ENCODE data around the gene DPH3.

DPH3 gene

DNA sequence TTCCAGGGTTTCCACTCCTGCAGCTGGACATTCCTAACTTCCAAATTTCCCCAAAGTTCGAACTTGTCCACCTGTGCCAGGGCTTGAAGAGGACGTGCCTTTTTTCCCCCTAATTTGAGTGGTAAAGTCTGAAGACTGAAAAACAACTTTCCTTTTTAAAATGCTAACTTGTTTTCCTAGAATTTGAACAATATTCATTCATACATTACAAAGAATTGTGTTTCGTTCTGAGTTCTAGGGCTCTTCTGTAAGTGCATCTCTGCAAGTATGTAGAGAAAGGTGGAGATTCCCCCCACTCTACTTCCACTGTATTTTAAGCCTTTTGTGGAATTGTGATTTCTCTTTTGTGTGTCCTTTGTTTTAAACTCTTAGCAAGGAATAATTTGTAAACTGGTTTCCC is 9.4 kb downstream of the DPH3 start:
- no peak for DNase-seq

DNA sequence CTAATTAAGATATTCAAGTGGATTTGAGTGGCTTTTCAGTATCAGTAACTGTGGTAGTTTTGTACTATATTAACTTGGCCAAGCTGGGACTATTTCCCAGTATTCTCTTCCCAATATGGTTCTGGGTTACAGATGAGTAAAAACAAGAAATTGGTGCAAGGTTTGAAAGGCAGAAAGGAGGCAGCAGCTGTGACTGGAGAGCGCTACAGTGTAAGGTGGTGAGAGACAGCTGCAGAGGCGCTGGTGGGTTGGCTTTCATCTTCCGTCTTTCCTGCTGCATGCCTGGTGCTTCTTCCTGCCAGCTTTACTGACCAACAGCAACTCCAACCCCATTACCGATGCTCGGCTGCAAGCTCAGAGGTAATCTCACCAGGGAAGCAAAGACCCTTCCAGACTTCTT is 9.8 kb downstream of the DPH3 start:
- no peak for DNase-seq

DNA sequence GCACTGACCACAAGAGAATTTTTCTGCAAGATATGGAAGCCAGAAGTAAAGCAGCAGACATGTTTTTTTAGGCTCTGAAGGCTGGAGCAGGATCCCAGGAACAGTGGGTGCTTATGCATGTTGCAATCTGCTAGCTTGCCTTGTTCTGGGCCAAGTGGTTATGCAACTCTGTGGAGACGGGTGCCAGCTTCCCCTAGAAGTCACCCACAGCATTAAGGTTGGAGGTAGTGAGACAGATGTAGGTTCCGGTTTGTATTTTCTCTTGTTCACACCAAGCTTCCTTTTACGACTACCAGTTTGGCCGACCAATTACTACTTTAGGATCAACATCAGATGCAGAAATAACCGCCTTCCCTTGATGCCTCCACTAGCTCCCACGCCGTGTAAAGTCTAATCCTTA is 11.1 kb downstream of the DPH3 start:
- no peak for DNase-seq

DNA sequence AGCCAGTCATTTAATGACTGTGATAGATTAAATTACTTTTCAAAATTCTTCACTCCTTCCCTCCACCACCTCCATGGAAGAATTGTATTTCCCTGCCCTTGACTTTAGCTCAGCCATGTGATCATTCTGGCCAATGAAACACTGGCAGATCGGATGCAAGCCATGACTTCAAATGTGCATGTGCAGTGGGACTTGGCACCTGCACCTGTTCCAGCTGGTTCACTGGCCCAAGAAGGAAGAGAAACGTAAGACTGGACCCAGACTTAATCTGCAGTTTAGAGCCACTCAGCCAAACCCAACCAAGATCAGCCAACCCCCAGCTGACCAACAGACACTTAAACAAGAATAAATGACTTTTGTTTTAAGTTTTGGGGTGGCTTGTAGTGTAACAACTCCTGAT is 11.8 kb downstream of the DPH3 start:
- DNase-seq: no peak

DNA sequence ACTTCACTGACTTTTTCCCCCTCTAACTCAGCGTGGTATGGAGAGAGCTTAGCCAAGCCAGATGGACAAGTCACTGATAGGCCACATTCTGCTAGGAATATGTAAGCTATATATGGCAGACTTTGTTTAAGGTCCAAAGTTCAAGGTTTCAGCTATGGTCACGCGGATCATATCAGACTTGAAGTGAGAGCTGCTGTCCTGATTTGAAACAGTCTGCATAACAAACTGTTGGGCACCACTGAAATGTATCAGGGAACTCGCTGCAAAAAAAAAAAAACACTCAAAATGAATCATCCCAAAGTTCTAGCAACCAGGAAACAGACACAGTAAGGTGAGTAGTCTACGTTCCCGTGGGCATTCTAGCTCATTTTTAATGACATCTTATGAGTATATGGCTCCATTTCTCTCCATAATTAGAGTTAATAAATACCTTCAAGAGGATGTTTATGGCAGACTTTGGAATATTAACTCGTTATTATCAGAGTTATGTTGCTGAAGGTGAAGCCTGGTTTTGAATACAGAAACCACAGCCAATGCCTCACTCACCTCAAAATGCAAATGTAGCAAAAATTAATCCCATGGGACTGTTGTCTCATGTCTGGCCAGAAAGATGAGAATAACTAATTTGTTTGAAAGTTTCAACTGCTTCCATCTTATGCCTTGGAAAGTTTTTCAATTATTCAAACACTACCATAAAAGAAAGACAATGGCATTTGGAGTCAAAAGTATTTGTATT is 12.3 kb downstream of the DPH3 start:
- DNase-seq: no peak

DNA sequence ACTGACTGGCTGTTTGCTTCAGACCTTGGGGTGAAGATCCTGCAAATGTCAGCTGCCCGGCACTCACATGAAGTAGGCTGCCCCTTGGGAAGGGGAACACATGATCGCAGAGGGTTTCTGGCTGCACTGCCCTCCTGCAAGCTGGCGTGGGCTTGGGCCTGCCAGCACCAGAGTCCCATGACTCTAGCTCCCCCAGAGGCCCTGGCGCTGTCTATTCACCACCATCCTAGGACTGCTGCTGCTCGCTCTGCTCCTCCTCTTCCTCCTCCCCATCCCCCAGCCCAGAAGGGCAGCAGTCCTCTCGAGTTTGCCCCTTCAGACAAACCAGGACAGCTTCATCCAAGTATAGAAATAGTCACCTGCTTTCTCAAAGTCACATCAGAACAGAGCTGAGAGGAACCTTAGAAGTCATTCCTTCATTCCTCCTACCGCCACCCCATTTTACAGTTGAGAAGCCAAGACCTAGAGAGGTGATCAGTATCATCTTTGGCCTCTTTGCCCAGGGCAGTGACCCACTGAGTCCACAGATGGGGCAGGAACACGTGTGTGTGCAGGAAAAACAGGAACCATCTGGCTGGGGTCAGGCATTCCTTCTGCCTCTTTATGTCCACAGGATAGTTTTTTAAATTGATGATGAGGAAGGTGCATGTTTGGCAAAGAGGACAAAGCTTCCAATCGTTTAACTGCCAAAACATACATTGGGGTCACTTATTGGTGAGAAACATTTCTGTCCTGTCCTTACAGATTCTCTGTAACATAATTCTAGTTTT is 13.2 kb downstream of the DPH3 start:
- no peak for DNase-seq

DNA sequence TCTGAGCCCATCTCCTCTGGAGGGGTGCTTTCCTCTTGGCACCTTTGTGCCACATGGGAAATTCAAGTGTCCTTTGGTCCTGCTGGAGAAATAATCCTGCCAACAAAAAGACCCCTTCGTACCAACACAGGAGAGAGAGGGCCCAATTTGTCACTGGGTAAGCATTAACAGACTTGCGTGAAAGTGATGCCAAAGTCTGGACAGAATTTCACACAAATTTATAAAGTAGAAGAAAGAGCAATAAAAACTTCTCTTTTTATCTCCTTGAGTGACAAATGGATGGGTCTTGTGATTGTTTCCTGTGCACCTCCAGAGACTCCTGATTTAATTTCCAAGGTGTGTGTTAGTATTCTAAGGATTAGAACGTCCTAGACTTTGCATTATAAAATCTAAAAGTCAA is 14.9 kb downstream of the DPH3 start:
- no peak for DNase-seq

DNA sequence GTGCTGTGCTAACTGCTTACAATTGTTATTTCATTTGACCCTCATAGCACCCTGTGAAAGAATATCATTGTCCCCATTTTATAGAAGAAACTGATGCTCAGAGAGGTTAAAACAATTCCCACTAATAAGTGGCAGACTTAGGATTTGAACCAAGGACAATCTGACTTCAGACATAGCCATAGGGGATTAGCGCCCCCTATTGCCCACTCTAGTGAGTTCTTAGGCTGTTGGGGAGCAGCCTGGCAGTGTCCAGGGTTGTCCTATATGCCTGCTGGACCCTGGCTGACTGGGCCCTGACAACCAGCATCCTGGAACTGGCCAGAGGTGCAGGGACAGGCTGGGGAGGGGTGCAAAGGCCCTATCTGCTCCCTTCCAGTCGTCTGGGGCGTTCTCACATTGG is 15.4 kb downstream of the DPH3 start:
- peak; percentile 45 for DNase-seq

DNA sequence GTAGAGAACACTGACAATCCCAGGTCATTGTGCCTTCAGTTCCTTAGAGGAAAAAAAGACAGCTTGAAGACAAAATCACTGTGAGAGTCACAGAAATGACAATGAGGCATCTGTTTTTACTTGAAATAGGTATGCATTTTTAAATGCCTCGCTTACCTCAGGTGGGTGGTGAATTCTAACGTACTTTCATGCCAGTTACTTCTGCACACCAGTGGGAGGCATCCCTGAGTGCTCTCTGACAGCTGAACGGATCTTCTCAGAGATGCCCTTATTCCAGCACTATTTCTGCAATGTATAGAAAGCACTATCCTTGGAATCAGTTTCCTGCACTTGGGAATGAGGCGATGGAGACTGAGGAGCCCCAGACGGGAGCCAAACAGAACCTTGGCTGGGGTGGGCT is 16.2 kb downstream of the DPH3 start:
- no peak for DNase-seq

DNA sequence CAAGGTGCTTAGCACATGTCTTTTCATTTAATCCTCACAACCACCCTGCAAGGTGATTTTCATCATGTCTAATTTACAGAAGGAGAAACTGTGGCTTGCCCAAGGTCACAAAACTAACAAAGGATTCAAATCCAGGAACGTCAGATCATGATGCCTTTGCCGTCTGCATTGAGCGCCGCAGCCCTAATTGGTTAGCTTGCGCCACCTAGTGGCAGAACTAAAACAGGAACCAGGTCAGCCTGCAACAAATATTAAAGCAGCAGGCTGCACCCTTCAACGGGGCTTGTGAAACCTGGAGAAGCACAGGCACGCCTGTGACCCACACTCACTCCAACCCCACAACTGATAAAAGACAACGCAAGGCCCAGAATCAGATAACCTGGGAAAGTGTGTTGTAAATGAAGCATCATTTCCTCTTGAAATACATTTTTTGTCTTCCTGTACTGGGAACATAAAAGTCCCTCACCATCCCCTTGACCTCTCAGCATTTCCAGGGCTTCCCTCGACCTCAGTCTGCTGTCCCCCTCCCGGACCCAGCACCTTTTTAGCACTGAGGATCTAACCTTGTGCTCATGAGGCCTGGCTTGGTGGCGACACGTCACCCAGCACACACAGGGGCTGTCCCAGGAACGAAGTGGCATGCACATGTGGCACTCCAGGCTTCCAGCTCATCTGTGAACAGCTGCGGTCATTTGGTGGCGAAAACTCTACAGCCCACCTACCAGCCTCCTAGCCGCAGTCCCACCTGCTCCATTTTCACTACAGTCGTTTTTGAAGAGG is 17.3 kb downstream of the DPH3 start:
- peak; percentile 86 for DNase-seq

DNA sequence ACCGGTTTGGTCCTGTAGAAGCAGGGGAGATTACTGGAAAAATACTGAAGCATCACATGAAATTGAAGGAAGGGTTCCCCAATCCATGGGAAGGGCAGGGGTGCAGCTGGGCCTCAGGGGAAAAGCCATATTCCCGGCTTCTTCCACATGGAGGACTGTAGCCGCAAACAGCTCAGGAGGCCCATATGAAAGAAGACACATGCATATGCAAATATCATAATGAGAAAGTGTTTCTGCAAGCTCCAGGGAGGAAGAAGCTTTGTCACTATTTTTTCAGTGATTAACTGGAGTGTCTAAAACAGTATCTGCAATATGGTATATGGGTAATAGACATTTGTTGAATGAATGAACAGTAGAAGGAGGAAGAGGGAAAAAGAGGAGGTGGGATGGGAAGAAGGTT is 19.1 kb downstream of the DPH3 start:
- DNase-seq: no peak

DNA sequence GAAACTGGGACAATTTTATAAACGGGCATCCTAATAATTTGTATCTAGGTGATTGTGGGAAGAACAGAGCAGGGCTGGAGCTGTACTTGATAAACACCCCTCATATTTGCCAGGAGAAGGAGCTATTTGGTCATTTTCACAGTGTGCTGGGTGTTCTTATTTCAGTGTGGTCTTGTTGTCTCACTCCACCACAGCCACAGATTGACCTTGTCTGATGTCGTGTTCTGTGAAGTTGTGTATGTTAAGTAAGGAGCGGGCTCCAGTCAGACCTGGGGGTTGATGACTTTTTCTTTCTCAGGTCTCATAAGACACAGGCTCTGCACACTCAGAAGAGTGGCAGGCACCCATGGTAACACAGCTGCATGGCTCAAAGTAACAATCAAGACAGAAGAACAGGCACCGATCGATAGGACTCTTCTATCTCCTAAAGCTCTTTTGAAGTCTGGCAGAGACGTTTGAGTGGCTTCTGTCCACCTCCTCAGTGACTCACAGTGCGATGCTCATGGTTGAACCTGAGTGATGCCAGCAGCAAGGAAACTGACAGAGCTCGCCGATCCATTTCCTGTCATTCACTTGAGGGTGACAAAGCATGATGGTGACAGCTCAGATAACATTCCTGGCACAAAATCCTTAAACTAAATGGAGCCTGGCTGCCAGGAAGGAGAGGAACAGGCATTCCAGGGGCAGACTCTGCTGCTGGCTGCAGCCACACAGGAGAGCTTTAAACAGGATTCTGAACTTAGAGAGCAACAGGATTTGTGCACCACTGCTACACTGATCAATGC is 20.8 kb downstream of the DPH3 start:
- peak; percentile 38 for DNase-seq

DNA sequence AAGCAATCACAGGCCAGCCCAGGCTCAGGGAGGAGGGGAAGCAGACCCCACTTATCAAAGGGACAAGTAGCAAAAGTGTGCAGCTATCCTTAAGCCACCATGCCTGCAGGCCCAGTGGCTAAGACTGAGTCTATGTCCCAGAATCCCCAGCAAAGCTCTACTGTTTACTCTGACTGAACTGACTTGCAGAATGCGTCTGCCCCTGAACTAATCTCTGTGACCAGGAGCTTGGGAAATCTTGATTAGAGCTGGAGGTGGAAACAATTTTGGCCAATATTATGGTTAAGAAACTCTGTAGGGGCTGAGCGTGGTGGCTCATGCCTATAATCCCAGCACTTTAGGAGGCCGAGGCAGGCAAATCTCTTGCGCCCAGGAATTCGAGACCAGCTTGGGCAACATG is 22.6 kb downstream of the DPH3 start:
- no peak for DNase-seq

DNA sequence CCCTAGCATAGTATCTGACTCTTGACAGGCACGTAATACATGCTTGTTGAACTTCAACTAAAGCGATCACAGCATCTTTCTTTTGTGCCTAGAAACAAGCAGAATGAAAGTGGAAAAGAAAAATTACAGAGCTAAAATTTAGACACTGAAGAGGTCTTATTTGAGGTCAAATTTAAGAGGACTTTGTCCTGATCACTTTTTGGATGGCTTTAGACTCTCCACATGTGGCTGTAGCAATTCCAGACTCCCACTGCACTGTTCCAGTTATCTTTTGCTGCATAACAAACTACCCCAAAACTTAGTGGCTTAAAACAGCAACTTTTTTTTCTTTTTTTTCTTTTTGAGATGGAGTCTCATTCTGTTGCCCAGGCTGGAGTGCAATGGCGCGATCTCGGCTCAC is 23.5 kb downstream of the DPH3 start:
- DNase-seq: no peak

DNA sequence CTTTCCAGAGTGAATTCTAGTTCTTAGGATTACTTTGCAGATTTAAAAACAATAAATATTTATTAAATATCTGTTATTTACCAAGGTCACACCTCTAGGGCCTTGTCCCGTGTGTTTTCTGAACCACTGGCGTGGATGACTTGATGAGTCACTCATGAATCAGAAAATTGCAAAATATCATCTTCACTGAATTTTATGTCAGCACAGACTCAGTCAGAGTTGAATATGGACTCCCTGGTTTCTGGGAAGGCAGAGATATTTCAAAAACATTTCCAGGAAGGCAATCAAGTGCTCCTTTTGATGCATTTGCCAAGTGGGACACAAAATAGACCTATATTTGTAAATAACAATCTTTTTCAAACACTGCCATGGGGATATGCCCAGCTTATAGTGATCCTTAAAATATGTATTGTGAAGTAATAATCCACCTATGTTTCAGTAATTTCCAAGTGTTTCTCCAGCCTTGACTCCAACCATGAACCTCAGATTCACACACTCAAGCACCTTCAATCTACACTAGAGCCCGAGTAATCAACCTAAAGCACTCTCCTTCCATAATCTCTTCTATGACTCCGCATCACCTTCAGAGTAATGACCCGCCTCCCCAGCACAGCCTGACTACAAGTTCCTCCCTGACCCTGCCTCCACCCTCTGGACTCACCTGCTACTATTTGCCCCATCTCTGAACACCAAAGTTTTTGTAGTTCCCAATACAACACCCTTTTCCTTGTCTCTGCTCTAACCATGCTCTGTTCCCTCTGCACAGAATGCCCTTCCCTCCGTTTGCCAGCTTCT is 24.3 kb downstream of the DPH3 start:
- peak; percentile 75 for DNase-seq

DNA sequence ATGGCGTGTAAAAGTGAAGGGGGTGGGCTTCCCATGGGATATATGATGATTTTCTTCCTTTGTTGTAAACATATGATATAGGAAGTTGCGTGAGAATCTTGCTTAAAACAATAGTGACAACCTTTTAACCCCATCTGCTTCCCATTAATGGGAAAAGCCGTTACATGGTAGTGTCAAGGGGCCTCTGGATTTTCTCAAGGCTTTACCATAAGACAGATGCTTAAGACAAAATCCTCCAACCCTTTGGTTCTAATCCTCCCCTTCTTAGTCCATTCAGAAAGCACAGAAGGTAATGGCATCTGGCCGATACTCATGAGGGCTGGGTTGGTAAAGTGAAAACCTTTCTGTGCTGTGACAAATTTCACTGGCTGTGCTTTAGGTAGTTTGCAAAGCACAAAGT is 25.0 kb downstream of the DPH3 start:
- peak; percentile 88 for DNase-seq

DNA sequence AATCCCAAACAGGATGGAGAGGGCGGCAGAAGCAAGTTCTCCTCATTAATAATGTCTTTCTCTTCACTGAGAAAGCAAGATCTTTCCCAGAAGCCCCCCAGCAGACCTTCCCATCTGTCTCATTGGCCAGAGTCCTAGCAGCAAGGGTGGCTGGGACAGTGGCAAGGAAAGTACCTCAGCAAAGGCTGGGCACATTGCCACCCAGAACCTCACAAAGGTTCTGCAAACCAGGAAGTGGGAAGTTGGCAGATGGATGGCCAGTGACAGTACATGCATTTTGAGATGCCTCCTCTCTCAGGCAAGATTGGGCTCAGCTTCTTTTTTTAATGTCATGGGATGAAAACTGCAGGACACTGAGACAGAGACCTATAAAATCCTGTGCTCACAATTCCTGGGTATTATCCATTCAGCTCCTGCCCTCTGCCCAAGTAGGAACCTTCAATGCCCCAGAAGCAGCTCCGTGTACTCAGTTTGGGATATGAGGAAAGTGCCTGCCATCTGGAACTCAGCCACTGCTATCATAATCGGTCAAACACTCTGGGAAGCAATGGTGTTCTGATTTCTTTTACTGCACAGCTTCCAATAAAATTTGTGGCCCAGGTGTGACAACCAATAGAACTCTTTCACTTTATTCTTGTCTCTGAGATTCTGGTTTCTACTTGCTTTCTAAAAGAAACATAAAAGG is 25.5 kb downstream of the DPH3 start:
- peak; percentile 27 for DNase-seq

DNA sequence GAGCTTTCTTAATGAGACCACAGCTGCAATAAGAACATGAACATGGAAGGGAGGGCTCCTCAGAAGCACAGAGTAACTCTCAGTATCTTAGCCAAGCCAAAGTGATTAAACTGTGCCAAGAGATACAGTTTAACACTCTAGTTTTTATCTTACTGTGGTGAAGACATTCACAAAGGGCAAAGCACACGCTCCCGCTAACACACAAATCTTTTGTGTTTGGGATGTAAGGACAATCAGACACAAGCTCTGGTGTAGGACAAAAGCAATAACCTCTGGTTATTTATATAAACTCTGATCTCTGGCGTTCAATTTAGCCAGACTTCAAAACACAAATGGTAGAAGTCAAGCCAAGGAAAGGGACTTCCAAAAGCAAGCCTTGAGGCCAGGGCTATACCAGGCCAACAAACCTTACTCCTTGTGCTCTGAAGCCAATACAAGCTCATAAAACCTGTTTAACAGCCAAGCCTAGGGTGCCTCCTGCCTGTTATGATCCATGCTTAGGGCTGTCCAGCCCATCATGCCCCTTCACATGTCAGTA is 27.8 kb downstream of the DPH3 start:
- no peak for DNase-seq

DNA sequence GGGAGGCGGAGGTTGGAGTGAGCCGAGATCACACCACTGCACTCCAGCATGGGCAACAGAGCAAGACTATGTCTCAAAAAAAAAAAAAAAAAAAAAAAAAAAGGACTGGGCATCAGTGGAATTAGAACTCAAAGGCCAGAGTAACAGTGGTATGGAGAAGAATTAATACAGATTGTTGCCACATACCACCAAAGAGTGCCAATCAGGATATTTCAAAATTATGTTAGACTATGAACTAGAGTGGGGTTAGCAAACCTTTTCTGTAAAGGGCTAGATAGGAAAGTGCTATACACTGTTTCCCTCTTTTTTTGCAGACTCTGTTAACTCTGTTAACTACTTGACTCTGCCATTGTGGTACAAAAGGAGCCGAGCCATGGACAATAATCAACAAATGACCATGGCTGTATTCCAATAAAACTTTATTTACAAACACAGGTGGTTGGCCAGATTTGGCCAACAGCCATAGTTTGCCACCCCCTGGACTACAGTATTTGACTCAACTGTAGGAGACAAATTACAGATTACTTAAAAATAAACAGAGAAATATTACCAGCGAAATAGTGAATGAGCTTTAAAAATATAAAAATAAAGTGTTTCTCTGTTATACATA is 28.6 kb downstream of the DPH3 start:
- no peak for DNase-seq

DNA sequence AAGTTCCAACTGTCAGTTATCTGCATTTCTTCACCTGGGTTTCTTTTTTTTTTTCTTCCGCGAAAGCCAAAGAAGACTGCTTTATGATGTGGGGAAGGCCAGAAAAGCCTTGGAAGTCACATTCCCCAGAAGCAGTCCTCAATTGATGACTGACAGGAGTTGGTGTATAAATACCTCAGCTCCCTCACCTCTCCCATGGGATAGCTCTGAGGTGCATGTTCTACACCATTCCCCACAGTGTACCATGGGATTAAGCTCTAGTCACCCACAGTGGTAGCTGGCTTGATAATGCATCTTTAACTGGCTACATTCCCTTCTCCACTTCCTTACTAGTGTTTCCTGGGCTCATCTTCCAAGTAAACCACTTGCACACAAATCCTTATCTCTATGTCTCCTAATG is 30.5 kb downstream of the DPH3 start:
- DNase-seq: no peak

DNA sequence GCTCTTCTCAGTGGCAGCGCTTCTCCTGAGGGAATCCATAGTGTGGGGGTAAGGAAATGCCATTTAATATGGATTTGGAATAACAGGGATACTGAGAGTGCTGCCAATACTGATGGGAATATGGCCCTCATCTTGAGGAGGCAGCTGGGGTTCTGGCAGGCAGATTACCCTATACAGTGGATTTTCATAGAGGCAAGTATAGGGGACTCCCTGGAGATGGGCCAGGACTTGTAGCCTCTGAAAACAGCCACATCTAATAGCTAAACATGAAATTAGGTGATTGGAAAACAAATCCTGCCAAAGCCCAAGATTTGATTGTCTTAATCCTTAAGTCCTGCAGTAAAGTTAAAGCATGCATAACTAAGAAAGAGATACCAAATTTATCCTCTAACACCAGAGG is 30.9 kb downstream of the DPH3 start:
- no peak for DNase-seq
